GM19240 (cell line): ENCODE results near the gene IGF2.
"Not testable (repeated sequence)": the region's sequence is repeated elsewhere in the genome, so short reads cannot be mapped to it uniquely, and the experiment has no call there.

Experiments used
- DNase-seq: peaks from one replicate; pipeline ENCODE4 v3.0.0; 2011; ENCODE audit warnings: low spot score; ENCODE audit not compliant: insufficient read length

Gene IGF2

DNA sequence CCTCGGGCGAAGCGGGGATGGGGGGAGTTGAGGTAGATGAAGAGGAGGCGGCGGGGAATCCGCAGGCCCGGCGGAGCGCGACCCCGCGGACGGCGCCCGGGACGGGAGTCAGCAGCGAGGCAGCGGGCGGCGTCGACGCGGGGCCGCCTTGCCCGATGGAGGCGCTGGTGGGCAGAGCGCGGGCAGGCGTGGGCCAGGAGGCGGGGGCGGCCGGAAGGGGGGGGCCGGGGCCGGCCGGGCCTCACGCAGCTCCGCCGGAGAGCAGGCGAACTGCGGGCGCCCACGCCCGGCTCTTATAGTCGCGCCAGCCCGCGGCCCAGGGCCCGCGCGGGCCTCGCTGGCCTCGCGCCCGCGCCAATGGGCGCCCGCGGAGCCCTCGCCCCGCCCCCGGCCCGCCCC is at the start of gene IGF2:
Gene IGF2, minus strand, starts transcription at position 267 of the 399 bp plus-strand sequence. CDS start 3,866 bp downstream, outside the sequence.
- no peak for DNase-seq

DNA sequence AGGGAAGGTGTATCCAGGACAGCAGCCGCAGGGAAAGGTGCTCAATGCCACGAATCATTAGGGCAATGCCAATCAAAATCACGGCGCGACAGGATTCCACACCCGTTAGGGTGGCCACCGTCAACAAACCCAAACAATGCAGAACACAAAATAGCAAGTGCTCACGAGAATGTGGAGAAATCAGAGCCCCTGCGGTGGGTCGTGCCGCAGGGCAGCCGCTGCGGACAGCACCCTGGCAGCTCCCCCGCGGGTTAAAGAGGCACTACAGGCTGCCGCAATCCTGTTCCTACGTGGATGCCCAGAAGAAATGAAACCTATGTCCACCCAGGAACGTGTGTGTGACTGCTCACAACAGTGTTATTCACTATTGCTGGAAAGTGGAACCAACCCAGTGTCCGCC is 49.6 kb upstream of the IGF2 start:
- DNase-seq = no peak

DNA sequence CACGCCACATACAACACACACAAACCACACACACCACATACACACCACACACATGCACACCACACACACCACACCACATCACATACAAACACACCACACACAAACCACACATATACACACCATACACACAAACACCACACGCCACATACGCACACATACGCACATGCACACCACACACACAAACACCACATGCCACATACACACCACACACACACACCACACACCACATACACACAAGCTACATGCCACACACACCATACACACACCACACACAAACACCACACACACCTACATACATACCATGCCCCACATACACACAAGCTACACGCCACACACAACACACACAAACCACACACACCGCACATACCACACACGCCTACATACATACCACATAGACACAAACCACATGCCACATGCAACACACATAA is 48.1 kb upstream of the IGF2 start:
- no peak for DNase-seq

- DNase-seq = no peak
These were observed 47.6 kb upstream of the IGF2 start for GRCh38 chr11:2186669-2187279.

DNA sequence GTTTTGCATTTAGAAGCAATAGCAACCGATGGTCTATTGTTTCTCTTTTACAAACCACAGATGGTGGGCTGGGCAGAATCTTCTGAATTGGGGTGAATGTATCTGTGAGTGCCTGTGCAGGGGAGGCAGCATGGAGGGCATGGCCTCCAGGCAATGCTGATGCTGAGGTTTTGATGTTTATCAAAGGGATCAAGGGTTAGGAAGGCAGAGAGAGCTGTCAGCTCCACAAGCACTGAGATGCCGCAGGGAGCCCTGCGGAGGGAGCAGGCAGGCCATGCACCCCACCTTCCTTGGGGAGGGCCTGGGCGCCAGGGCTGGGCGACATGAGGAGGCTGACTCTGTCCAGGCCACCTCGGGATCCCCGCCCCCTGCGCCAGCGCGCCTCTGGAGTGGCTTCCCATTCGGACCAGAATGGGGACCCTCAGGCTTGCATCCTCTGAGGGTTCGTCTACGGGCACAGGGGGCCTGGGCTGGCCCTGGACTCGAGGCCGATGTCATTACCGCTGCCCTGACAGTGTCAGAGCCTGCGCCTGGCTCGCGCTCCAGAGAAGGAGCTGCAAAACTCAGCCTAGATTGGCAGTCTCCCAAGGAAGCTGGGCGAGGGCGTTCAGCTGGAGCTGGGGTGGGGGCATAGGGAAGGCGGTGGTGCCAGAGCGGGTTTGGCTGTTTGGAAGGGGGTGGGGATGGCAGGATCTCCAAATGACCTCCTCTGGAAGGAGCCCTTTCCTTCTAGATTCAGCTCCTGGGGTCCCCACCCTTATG is 46.3 kb upstream of the IGF2 start:
- DNase-seq = no peak

GRCh38 chr11:2182692-2183474 is 43.7 kb upstream of the IGF2 start:
- DNase-seq = no peak

DNA sequence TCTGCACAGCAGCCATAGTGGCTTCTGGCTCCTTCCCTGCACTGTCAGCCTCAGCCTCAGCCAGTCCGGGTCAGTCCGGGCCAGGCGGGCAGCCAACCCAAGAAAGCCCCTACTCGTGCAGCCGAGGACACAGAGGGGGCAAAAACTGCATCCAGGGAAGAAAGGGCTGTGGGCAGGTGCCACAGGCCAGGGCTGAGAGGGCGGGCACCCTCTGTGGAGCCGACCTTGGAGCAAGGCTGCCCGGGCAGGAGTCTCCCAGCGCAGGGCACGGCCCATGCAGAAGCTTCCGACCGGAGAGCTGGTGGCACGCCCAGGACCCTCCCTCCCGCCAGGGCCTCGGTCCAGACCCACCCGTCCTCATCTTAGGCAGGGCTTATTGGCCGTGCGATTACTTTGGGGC is 42.9 kb upstream of the IGF2 start:
- DNase-seq = no peak

GRCh38 chr11:2180789-2181370 is 41.7 kb upstream of the IGF2 start:
- no peak for DNase-seq

DNA sequence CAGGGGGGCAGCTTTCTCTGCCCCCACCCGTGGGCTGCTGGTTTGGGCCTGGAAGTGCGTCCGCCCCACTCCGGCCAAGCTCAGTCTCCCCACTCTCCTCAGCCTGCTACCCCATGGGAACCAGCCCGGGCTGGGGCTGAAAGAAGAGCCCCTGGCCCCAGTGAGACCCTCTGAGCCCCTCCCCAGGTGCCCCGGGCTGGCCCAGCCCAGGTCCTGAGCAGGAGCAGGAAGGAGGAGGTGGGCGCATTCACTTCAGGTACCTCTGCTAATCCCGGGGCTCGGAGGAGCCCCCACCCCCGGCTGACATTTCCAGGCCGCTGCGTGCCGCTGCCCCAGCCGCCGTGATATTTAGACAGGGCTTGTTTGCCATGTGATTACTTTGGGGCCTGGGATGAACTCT is 41.2 kb upstream of the IGF2 start:
- no peak for DNase-seq

- DNase-seq = no peak
These were observed 40.3 kb upstream of the IGF2 start for GRCh38 chr11:2179516-2179915.

GRCh38 chr11:2178906-2179494 is 39.8 kb upstream of the IGF2 start:
- no peak for DNase-seq

DNA sequence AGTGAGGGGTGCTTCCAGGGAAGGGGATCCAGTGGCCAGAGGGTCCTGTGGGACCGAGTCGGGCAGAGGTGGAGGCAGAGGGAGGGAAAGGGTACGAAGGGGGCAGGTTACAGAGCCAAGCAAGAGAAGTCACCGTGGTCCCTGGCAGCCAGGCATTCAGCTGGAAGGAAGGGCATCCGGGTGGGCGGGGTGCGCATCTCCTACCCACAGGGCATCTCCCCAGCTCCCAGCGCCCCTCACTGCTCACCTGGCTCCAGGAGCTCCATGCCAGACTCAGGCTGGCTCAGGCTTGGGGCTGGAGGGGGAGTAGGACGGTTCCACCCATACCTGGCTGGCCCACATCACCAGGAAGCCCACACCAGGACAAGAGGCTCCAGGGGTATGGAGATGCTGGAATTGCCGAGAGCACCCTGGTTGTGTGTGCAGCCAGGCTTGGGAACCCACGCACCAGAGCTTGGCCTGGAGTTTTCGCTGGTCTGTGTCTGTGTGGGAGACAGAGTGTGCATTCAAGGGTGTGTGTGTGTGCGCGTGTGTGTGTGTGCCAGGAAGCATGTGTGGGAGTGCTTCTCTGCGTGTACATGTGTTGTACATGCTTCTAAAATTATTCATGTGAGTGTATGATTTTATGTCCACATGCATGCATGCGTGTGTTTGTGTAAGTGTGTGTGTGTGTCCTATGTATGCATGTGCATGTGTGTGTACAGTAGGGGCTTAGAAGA is 39.0 kb upstream of the IGF2 start:
- not testable (repeated sequence) for DNase-seq

- DNase-seq = no peak
These were observed 37.9 kb upstream of the IGF2 start for GRCh38 chr11:2177076-2177475.

- no peak for DNase-seq
These were observed 37.3 kb upstream of the IGF2 start for GRCh38 chr11:2176389-2176900.

GRCh38 chr11:2175659-2176058 is 36.5 kb upstream of the IGF2 start:
- DNase-seq = no peak

- DNase-seq = no peak
These were observed 35.2 kb upstream of the IGF2 start for GRCh38 chr11:2174361-2174760.

- DNase-seq = no peak
These were observed 34.6 kb upstream of the IGF2 start for GRCh38 chr11:2173761-2174160.

- DNase-seq = no peak
These were observed 34.0 kb upstream of the IGF2 start for GRCh38 chr11:2173150-2173693.

DNA sequence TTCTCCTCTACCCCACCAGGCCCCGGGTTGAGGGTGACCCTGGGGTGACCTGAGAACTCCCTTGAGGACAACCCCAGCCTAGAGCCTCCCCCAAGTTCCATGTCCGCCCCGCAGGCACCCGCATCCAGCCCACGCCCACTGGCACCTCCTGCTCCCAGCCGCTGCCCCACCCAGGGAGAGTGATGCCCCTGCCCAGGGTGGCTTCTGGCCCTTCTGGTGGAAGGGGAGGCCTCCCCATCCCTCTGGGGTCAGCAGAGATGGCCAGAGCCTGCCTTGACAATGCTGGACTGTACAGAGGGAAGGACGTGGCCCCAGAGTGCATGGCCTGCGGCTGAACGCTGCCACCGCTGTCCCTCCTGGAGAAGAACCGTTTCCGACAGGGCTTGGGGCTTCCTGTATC is 33.5 kb upstream of the IGF2 start:
- no peak for DNase-seq

GRCh38 chr11:2171591-2172003 is 32.4 kb upstream of the IGF2 start, which contains the start of gene TH:
Gene TH, minus strand, starts transcription at chr11:2171815. Its CDS starts 29 bp downstream, at chr11:2171786.
- no peak for DNase-seq
